Panc1 (cell line): ENCODE results near the gene ALK. TPM values are rescaled to one million over a fixed set of nuclear protein-coding genes. Genes with fewer than 3 reads are reported as not detected.

Source experiments
- ATAC-seq: fragments of 200-7000 bp; cut with Tn5 transposase; 2 replicates; pipeline ENCODE4 v1.9.1; 2020; ENCODE audit warnings: mild to moderate bottlenecking, moderate library complexity
- BruUV-seq: library from RNA; stranded (reverse); fragments of 400-500 nt; replicated peaks from 2 replicates; lab custom pipeline; 2021; lab: Mats Ljungman, UMichigan
- CTCF ChIA-PET: fragments of 300-600 bp; sonication (Branson Sonifier 250); formaldehyde crosslinking; loops from one replicate; lab custom pipeline; 2022; ENCODE audit warnings: antibody characterized with exemption; lab: Charles Lee
- POLR2A ChIA-PET: fragments of 300-600 bp; sonication (Branson Sonifier 250); formaldehyde crosslinking; loops from one replicate; lab custom pipeline; 2022; ENCODE audit warnings: antibody characterized with exemption; lab: Charles Lee
- DNase-seq: peaks from one replicate; pipeline ENCODE4 v3.0.0-alpha.2; 2010; ENCODE audit warnings: low read depth, low spot score
- H3K27ac ChIP-seq: 2 replicates; pipeline ENCODE4 v1.5.1; 2011; ENCODE audit warnings: mild to moderate bottlenecking, low read length, inconsistent platforms
- H3K27me3 ChIP-seq: fragments of 200-500 bp; sonication (Bioruptor generic); 2 replicates; pipeline ENCODE4 v1.6.0; 2014; ENCODE audit warnings: low read length, inconsistent platforms; ENCODE audit not compliant: control insufficient read depth, insufficient read depth
- H3K36me3 ChIP-seq: fragments of 200-500 bp; sonication (Bioruptor generic); 2 replicates; pipeline ENCODE4 v1.5.1; 2014; ENCODE audit warnings: inconsistent platforms, mild to moderate bottlenecking, low read length, moderate library complexity; ENCODE audit not compliant: control insufficient read depth, insufficient read depth
- H3K4me1 ChIP-seq: 2 replicates; pipeline ENCODE4 v1.5.1; 2011; ENCODE audit warnings: inconsistent platforms, mild to moderate bottlenecking, low read length, moderate library complexity; ENCODE audit not compliant: control insufficient read depth, insufficient read depth
- H3K4me3 ChIP-seq, 2 experiments: 2 replicates each; pipeline ENCODE4 v1.5.1; 2011 to 2012; ENCODE audit warnings: low read depth in 2 of 2, low read length in 2 of 2, mild to moderate bottlenecking in 2 of 2, inconsistent platforms in 1 of 2, moderate library complexity in 1 of 2
- H3K9me3 ChIP-seq: fragments of 200-500 bp; sonication (Bioruptor generic); 2 replicates; pipeline ENCODE4 v1.5.1; 2014; ENCODE audit warnings: low read depth, mild to moderate bottlenecking, inconsistent platforms, low read length, moderate library complexity; ENCODE audit not compliant: control insufficient read depth, insufficient read depth
- SIN3A ChIP-seq: IDR thresholded peaks from 2 replicates; pipeline ENCODE4 v1.6.1; 2012; ENCODE audit warnings: low read depth, mild to moderate bottlenecking, low read length, moderate library complexity, borderline replicate concordance; ENCODE audit not compliant: insufficient read depth
- TCF7L2 ChIP-seq: IDR thresholded peaks from 2 replicates; pipeline ENCODE4 v1.6.1; 2011; ENCODE audit warnings: mild to moderate bottlenecking, low read depth, low read length, inconsistent platforms
- in situ Hi-C: cut with HindIII; loops from 2 replicates; pipeline ENCODE4 v1.10.0; 2016; ENCODE audit warnings: low sequenced_read_pairs, low pct_unique_long_range_greater_than_20kb
- intact Hi-C: fragments of 100-400 bp; cut with micrococcal nuclease; formaldehyde crosslinking; loops from one replicate; pipeline ENCODE4 v1.10.0; 2022; ENCODE audit not compliant: unreplicated experiment
- total RNA-seq: library from RNA; stranded (reverse); gene quantifications from one replicate; pipeline ENCODE4 v1.2.1, GENCODE V29; 2021; ENCODE audit not compliant: unreplicated experiment
- TF ChIP-seq, protein P1 (sequence below): fragments of 450-650 bp; IDR thresholded peaks from 2 replicates; pipeline ENCODE4 v1.5.1; 2017; ENCODE audit warnings: mild to moderate bottlenecking
- TF ChIP-seq, protein P2 (sequence below), 2 experiments: IDR thresholded peaks; 2 replicates each; pipeline ENCODE4 v1.6.1; 2011 to 2012; ENCODE audit warnings: low read depth in 2 of 2, control low read depth in 1 of 2, low read length in 1 of 2, mild to moderate bottlenecking in 1 of 2, moderate library complexity in 1 of 2; ENCODE audit not compliant: insufficient read depth in 1 of 2

Gene ALK
- total RNA-seq, 1 experiment from 2014 or later, result not detected

GRCh38 chr2:29586919-29587318 is 334.5 kb downstream of the ALK start:
- no peak for ATAC-seq
- intact Hi-C loops, result no loop called here
- H3K9me3 ChIP-seq, result no peaks in the 10 kb centered on the region
- CTCF ChIA-PET, result no interaction called here
- TF ChIP-seq SIN3A (no peak), TCF7L2 (no peak)
- TF ChIP-seq, protein P1, sequence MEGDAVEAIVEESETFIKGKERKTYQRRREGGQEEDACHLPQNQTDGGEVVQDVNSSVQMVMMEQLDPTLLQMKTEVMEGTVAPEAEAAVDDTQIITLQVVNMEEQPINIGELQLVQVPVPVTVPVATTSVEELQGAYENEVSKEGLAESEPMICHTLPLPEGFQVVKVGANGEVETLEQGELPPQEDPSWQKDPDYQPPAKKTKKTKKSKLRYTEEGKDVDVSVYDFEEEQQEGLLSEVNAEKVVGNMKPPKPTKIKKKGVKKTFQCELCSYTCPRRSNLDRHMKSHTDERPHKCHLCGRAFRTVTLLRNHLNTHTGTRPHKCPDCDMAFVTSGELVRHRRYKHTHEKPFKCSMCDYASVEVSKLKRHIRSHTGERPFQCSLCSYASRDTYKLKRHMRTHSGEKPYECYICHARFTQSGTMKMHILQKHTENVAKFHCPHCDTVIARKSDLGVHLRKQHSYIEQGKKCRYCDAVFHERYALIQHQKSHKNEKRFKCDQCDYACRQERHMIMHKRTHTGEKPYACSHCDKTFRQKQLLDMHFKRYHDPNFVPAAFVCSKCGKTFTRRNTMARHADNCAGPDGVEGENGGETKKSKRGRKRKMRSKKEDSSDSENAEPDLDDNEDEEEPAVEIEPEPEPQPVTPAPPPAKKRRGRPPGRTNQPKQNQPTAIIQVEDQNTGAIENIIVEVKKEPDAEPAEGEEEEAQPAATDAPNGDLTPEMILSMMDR, result no peak
- TF ChIP-seq, protein P2, sequence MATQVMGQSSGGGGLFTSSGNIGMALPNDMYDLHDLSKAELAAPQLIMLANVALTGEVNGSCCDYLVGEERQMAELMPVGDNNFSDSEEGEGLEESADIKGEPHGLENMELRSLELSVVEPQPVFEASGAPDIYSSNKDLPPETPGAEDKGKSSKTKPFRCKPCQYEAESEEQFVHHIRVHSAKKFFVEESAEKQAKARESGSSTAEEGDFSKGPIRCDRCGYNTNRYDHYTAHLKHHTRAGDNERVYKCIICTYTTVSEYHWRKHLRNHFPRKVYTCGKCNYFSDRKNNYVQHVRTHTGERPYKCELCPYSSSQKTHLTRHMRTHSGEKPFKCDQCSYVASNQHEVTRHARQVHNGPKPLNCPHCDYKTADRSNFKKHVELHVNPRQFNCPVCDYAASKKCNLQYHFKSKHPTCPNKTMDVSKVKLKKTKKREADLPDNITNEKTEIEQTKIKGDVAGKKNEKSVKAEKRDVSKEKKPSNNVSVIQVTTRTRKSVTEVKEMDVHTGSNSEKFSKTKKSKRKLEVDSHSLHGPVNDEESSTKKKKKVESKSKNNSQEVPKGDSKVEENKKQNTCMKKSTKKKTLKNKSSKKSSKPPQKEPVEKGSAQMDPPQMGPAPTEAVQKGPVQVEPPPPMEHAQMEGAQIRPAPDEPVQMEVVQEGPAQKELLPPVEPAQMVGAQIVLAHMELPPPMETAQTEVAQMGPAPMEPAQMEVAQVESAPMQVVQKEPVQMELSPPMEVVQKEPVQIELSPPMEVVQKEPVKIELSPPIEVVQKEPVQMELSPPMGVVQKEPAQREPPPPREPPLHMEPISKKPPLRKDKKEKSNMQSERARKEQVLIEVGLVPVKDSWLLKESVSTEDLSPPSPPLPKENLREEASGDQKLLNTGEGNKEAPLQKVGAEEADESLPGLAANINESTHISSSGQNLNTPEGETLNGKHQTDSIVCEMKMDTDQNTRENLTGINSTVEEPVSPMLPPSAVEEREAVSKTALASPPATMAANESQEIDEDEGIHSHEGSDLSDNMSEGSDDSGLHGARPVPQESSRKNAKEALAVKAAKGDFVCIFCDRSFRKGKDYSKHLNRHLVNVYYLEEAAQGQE (IDR thresholded peaks at IDR 0.05; ENCODE audit: insufficient read depth in 1 of 2, low read depth in 2 of 2, low read length in 1 of 2), result no peak
- H3K36me3 ChIP-seq, result no peaks in the 10 kb centered on the region
- no peaks in the 10 kb centered on the region for H3K27me3 ChIP-seq
- in situ Hi-C loops, result no loop called here
- H3K4me1 ChIP-seq, result no peaks in the 10 kb centered on the region
- no peak overlapping the region for H3K4me3 ChIP-seq
- no peak overlapping the region for H3K27ac ChIP-seq
- DNase-seq, result no peak
- no TSS peak for BruUV-seq
- POLR2A ChIA-PET, result no interaction called here

DNA sequence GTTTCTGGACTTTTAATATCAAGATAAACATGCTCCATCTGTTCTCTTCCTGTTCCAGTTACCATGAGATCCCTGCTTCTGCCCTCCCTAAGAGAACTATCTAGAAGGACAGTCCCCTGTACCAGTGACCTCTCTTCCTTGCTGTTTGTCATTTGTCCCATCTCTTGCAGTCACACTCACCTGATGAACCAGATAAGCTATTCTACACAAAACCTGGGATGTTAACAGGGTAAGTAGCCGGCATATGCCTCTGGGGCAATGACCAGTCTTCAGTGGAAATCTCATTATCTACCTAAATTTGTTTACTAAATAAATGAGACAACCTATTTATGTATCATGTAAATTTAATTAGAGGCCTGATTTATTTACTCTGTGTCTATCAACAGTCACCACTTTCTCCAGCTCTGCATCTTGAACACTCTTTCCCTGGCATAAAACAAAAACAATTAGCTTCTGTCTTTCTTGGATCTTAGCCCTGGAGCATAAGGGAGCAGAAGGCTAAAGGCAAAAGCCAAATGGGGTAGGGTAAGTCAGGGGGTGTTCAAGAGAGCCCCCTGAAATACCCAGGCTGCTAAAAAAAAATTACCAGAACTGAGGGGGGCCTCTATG is 337.7 kb downstream of the ALK start:
- H3K27me3 ChIP-seq, result peaks cover 6% of the 10 kb centered on the region
- ATAC-seq (no peak), DNase-seq (no peak)
- no peak for TF ChIP-seq SIN3A
- TF ChIP-seq, protein P1, result no peak
- no peaks in the 10 kb centered on the region for H3K9me3 ChIP-seq
- in situ Hi-C loops (no loop called here), intact Hi-C loops (no loop called here)
- H3K36me3 ChIP-seq, result no peaks in the 10 kb centered on the region
- BruUV-seq, result no TSS peak
- no peak overlapping the region for H3K27ac ChIP-seq
- no peaks in the 10 kb centered on the region for H3K4me1 ChIP-seq
- ChIA-PET POLR2A (no interaction called here), CTCF (no interaction called here)
- no peak overlapping the region for H3K4me3 ChIP-seq
